GM12878 (cell line): ENCODE measurements around the gene STX16. TPM values are rescaled to one million over a fixed set of nuclear protein-coding genes. Genes with fewer than 3 reads are reported as not detected.

Experiments used
- ATAC-seq: fragments of 200-7000 bp; cut with Tn5 transposase; 3 replicates; pipeline ENCODE4 v1.9.1; 2020; ENCODE audit warnings: mild to moderate bottlenecking, moderate library complexity
- BruUV-seq: library from RNA; stranded (reverse); fragments of 400-500 nt; replicated peaks from 2 replicates; lab custom pipeline; 2021; lab: Mats Ljungman, UMichigan
- CTCF ChIA-PET: fragments of 300-600 bp; sonication (Branson Sonifier 250); formaldehyde crosslinking; extraction: SDS; loops from one replicate; lab custom pipeline; 2021; ENCODE audit warnings: inconsistent platforms; lab: Yijun Ruan, JAX
- POLR2A ChIA-PET: fragments of 350-600 bp; formaldehyde crosslinking; extraction: SDS; loops from one replicate; lab custom pipeline; 2021; ENCODE audit warnings: inconsistent platforms; lab: Charles Lee
- RAD21 ChIA-PET: fragments of 300-600 bp; sonication (Branson Sonifier 250); formaldehyde crosslinking; loops from one replicate; lab custom pipeline; 2023; ENCODE audit warnings: antibody characterized with exemption; ENCODE audit not compliant: unreplicated experiment; lab: Charles Lee
- SMC1A ChIA-PET: fragments of 300-600 bp; sonication (Branson Sonifier 250); formaldehyde crosslinking; loops from one replicate; lab custom pipeline; 2023; ENCODE audit not compliant: unreplicated experiment, uncharacterized antibody; lab: Charles Lee
- DNase-seq: peaks from one replicate; pipeline ENCODE4 v3.0.0-alpha.2; 2011; ENCODE audit warnings: low read depth, low spot score
- FAIRE-seq: peaks from 3 replicates; lab custom pipeline; 2011; peaks lifted over from hg19 to GRCh38; lab: Jason Lieb, UNC
- H2AFZ ChIP-seq: 2 replicates; pipeline ENCODE4 v1.6.0; 2011; ENCODE audit warnings: low read depth, low read length, control low read depth; ENCODE audit not compliant: control insufficient read depth
- H3K27ac ChIP-seq: 2 replicates; pipeline ENCODE4 v1.5.1; 2011; ENCODE audit warnings: control low read depth; ENCODE audit not compliant: control insufficient read depth, insufficient read depth
- H3K27me3 ChIP-seq, 2 experiments: replicated peaks in 1 of 2; 2 replicates each; pipeline versions ENCODE4 v1.6.0 to v1.6.1; 2011; ENCODE audit warnings: low read length in 1 of 2; ENCODE audit not compliant: control insufficient read depth in 2 of 2, insufficient read depth in 2 of 2
- H3K36me3 ChIP-seq, 2 experiments: 2 replicates each; pipeline ENCODE4 v1.5.1; 2011; ENCODE audit warnings: low read length in 1 of 2; ENCODE audit not compliant: control insufficient read depth in 2 of 2, insufficient read depth in 2 of 2
- H3K4me1 ChIP-seq: 2 replicates; pipeline ENCODE4 v1.6.1; 2011; ENCODE audit warnings: mild to moderate bottlenecking, low read length, moderate library complexity, mixed read lengths; ENCODE audit not compliant: control insufficient read depth, insufficient read depth
- H3K4me2 ChIP-seq: 2 replicates; pipeline ENCODE4 v1.6.0; 2011; ENCODE audit warnings: control low read depth; ENCODE audit not compliant: control insufficient read depth, insufficient read depth
- H3K4me3 ChIP-seq: fragments of 200-600 bp; sonication (generic); 2 replicates; pipeline ENCODE4 v1.5.1; 2016
- H3K79me2 ChIP-seq: 2 replicates; pipeline ENCODE4 v1.6.0; 2011; ENCODE audit warnings: low read length; ENCODE audit not compliant: control insufficient read depth, insufficient read depth
- H3K9ac ChIP-seq: 2 replicates; pipeline ENCODE4 v1.8.0; 2011; ENCODE audit warnings: low read length, control low read depth, mixed read lengths; ENCODE audit not compliant: control insufficient read depth, insufficient read depth
- H3K9me3 ChIP-seq: replicated peaks from 3 replicates; pipeline ENCODE4 v1.5.1; 2011; ENCODE audit warnings: mild to moderate bottlenecking, low read length; ENCODE audit not compliant: control insufficient read depth, insufficient read depth
- H4K20me1 ChIP-seq: 2 replicates; pipeline ENCODE4 v1.6.0; 2011; ENCODE audit not compliant: control insufficient read depth, insufficient read depth
- ASH2L ChIP-seq: fragments of 300-600, 200-600 bp; sonication (generic); IDR thresholded peaks from 2 replicates; pipeline ENCODE4 v1.6.1; 2017; ENCODE audit warnings: low read depth, mild to moderate bottlenecking, borderline replicate concordance
- ATF7 ChIP-seq: fragments of 450-650 bp; IDR thresholded peaks from 2 replicates; pipeline ENCODE4 v1.6.1; 2016; ENCODE audit warnings: low read depth, mild to moderate bottlenecking
- CEBPB ChIP-seq, 2 experiments: fragments of 150-350 bp in 1 of 2; IDR thresholded peaks; 2 replicates each; pipeline ENCODE4 v1.6.1; 2012 to 2014; ENCODE audit warnings: low read depth in 2 of 2, low read length in 2 of 2, borderline replicate concordance in 1 of 2, inconsistent platforms in 1 of 2
- EGR1 ChIP-seq, 2 experiments: IDR thresholded peaks; 1 replicate in 1 of 2; 2 replicates in 1 of 2; pipeline ENCODE4 v1.6.1; 2011 to 2012; ENCODE audit warnings: low read depth in 2 of 2, low read length in 2 of 2, borderline replicate concordance in 1 of 2, mild to moderate bottlenecking in 1 of 2, moderate library complexity in 1 of 2
- IRF4 ChIP-seq: IDR thresholded peaks from 2 replicates; pipeline ENCODE4 v1.6.1; 2011; ENCODE audit warnings: low read depth, low read length
- LARP7 ChIP-seq: fragments of 450-650 bp; IDR thresholded peaks from 2 replicates; pipeline ENCODE4 v1.6.1; 2017; ENCODE audit warnings: mild to moderate bottlenecking
- MEF2A ChIP-seq: IDR thresholded peaks from 2 replicates; pipeline ENCODE4 v1.6.1; 2011; ENCODE audit warnings: low read depth, mild to moderate bottlenecking, low read length, moderate library complexity; ENCODE audit not compliant: insufficient read depth
- NBN ChIP-seq: fragments of 450-650 bp; IDR thresholded peaks from 2 replicates; pipeline ENCODE4 v1.6.1; 2016
- POU2F2 ChIP-seq: IDR thresholded peaks from 3 replicates; pipeline ENCODE4 v1.6.1; 2011; ENCODE audit warnings: low read depth, mild to moderate bottlenecking, low read length, borderline replicate concordance
- RBBP5 ChIP-seq: fragments of 200-600 bp; sonication (generic); conservative IDR thresholded peaks from 2 replicates; pipeline ENCODE4 v1.6.1; 2016
- TCF12 ChIP-seq: IDR thresholded peaks from 2 replicates; pipeline ENCODE4 v1.6.1; 2011; ENCODE audit warnings: low read depth, mild to moderate bottlenecking, low read length
- TCF3 ChIP-seq: IDR thresholded peaks from 2 replicates; pipeline ENCODE4 v1.6.1; 2012; ENCODE audit warnings: low read depth, mild to moderate bottlenecking, low read length, borderline replicate concordance; ENCODE audit not compliant: insufficient read depth
- ZNF207 ChIP-seq: fragments of 450-650 bp; IDR thresholded peaks from 2 replicates; pipeline ENCODE4 v1.6.1; 2014; ENCODE audit warnings: antibody characterized with exemption, mild to moderate bottlenecking, borderline replicate concordance
- ZNF24 ChIP-seq: fragments of 450-650 bp; IDR thresholded peaks from 2 replicates; pipeline ENCODE4 v1.6.1; 2017; ENCODE audit warnings: antibody characterized with exemption, mild to moderate bottlenecking
- WGBS: methylation state at CpG from one replicate; pipeline ENCODE4 v1.1.6; 2016; ENCODE audit warnings: low lambda C conversion rate; ENCODE audit not compliant: insufficient replicate concordance, insufficient coverage; ENCODE audit errors: missing lambda C conversion rate; 5-methylcytosine and 5-hydroxymethylcytosine counted together
- in situ Hi-C: fragments of 300-500 bp; cut with MboI; formaldehyde crosslinking; loops from 9 replicates; pipeline ENCODE4 v1.14.3; 2018; ENCODE audit warnings: mixed read lengths
- intact Hi-C: fragments of 100-400 bp; cut with micrococcal nuclease; formaldehyde crosslinking; loops from one replicate; pipeline ENCODE4 v1.14.2; 2022; ENCODE audit not compliant: unreplicated experiment
- polyA plus RNA-seq, 11 experiments: library from polyadenylated mRNA; depleted of rRNA in 4 of 11; unstranded in 6 of 11; stranded (reverse) in 5 of 11; fragments of >200 nt; fragmentation: Nextera tagmentation in 4 of 11; fragmentation: Illumina TruSeq in 1 of 11; extraction: Ambion mirVana in 4 of 11; extraction: Trizol in 1 of 11; gene quantifications; 1 replicate in 1 of 11; 2 replicates in 10 of 11; pipeline versions ENCODE4 v1.2.1 to v1.2.3, GENCODE V29; 2011 to 2016; ENCODE audit warnings: inconsistent platforms in 2 of 11, missing spikeins in 2 of 11, low read depth in 1 of 11
- total RNA-seq, 4 experiments: library from RNA; depleted of rRNA in 3 of 4; stranded (reverse); fragments of >200 nt in 3 of 4; fragmentation: Illumina TruSeq in 1 of 4; extraction: Trizol in 1 of 4; gene quantifications; 2 replicates each; pipeline versions ENCODE4 v1.2.1 to v1.2.3, GENCODE V29; 2013 to 2021
- TF ChIP-seq, protein P1 (sequence below): fragments of 450-650 bp; IDR thresholded peaks from 2 replicates; pipeline ENCODE4 v1.6.1; 2016; ENCODE audit warnings: mild to moderate bottlenecking, moderate library complexity, borderline replicate concordance
- TF ChIP-seq, protein P2 (sequence below): IDR thresholded peaks from 2 replicates; pipeline ENCODE4 v1.6.1; 2012; ENCODE audit warnings: low read depth, low read length, improper control_type of control experiment
- TF ChIP-seq, protein P3 (sequence below): fragments of 450-650 bp; formaldehyde crosslinking; IDR thresholded peaks from 2 replicates; pipeline ENCODE4 v1.5.0; 2022; ENCODE audit warnings: mild to moderate bottlenecking, missing genetic modification characterization

STX16 gene
- total and polyA plus RNA-seq, 10 of the 15 experiments (the other 5 are each of a cell fraction or from before 2014, with no cell fraction given), result 6.3 to 68.4 (median 35.8) TPM

DNA sequence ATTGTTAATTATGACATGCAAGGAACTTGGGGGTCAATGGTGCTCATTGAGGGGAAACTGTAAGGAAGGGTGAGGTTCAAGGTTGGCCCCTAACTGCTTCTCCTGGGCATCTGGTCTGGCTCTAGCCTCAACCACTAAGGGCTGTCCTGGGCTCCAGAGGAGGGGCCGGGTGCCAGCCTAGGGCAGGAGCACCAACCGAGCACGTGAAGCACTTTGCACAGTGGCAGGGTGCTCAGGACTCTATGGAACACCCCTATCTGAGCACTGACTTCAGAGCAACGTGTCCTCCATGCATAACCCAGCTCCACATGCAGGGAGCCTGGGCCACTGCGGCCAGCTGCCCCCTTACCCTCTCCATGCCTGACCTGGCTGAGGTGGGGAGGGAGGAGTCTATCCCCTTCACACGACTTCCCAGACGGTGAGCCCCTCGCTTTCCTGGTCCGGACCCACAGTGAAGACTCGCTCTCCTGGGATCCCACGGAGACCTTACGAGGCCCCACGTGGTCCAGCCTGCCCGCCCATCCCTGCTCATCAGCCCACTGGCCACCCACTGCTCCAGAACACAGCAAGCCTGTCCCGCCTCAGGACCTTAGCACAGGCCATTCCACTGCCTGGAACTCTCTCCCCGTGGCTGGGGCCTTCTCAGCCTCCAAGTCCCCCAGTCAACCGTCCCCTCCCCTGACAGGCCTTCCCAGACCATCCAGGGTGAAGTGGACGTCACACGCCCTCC lies 40.8 kb upstream of the STX16 start:
- no TSS peak for BruUV-seq
- Histone ChIP-seq H3K9me3 (no peaks in the 10 kb centered on the region), H3K4me2 (no peak overlapping the region), H3K4me3 (no peak overlapping the region), H3K27ac (no peak overlapping the region), H3K9ac (no peak overlapping the region), H3K27me3 (peaks cover 0 to 4% of the 10 kb centered on the region in 2 experiments), H3K79me2 (no peaks in the 10 kb centered on the region), H3K4me1 (no peaks in the 10 kb centered on the region), H2AFZ (no peak overlapping the region)
- ChIA-PET SMC1A (no interaction called here), POLR2A (no interaction called here), RAD21 (no interaction called here)
- FAIRE-seq, result no peak
- 25% methylated on average over 14 of the region's 19 CpGs for WGBS
- no peak for ATAC-seq
- intact Hi-C loops, result no loop called here
- DNase-seq, result no peak
- TF ChIP-seq TCF3, result no peak
- TF ChIP-seq RBBP5, result no peak
- TF ChIP-seq ZNF24, result no peak
- TF ChIP-seq ATF7, result no peak
- TF ChIP-seq, protein P1, sequence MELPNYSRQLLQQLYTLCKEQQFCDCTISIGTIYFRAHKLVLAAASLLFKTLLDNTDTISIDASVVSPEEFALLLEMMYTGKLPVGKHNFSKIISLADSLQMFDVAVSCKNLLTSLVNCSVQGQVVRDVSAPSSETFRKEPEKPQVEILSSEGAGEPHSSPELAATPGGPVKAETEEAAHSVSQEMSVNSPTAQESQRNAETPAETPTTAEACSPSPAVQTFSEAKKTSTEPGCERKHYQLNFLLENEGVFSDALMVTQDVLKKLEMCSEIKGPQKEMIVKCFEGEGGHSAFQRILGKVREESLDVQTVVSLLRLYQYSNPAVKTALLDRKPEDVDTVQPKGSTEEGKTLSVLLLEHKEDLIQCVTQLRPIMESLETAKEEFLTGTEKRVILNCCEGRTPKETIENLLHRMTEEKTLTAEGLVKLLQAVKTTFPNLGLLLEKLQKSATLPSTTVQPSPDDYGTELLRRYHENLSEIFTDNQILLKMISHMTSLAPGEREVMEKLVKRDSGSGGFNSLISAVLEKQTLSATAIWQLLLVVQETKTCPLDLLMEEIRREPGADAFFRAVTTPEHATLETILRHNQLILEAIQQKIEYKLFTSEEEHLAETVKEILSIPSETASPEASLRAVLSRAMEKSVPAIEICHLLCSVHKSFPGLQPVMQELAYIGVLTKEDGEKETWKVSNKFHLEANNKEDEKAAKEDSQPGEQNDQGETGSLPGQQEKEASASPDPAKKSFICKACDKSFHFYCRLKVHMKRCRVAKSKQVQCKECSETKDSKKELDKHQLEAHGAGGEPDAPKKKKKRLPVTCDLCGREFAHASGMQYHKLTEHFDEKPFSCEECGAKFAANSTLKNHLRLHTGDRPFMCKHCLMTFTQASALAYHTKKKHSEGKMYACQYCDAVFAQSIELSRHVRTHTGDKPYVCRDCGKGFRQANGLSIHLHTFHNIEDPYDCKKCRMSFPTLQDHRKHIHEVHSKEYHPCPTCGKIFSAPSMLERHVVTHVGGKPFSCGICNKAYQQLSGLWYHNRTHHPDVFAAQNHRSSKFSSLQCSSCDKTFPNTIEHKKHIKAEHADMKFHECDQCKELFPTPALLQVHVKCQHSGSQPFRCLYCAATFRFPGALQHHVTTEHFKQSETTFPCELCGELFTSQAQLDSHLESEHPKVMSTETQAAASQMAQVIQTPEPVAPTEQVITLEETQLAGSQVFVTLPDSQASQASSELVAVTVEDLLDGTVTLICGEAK, result no peak
- TF ChIP-seq MEF2A, result no peak
- no peak for TF ChIP-seq ZNF207
- no peak for TF ChIP-seq ASH2L
- TF ChIP-seq LARP7, result no peak
- TF ChIP-seq NBN, result no peak
- TF ChIP-seq, protein P2, sequence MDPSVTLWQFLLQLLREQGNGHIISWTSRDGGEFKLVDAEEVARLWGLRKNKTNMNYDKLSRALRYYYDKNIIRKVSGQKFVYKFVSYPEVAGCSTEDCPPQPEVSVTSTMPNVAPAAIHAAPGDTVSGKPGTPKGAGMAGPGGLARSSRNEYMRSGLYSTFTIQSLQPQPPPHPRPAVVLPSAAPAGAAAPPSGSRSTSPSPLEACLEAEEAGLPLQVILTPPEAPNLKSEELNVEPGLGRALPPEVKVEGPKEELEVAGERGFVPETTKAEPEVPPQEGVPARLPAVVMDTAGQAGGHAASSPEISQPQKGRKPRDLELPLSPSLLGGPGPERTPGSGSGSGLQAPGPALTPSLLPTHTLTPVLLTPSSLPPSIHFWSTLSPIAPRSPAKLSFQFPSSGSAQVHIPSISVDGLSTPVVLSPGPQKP, result no peak
- TF ChIP-seq EGR1 (IDR thresholded peaks at IDR 0.05; ENCODE audit: borderline replicate concordance in 1 of 2, low read depth in 2 of 2, low read length in 2 of 2), result no peak
- TF ChIP-seq, protein P3, sequence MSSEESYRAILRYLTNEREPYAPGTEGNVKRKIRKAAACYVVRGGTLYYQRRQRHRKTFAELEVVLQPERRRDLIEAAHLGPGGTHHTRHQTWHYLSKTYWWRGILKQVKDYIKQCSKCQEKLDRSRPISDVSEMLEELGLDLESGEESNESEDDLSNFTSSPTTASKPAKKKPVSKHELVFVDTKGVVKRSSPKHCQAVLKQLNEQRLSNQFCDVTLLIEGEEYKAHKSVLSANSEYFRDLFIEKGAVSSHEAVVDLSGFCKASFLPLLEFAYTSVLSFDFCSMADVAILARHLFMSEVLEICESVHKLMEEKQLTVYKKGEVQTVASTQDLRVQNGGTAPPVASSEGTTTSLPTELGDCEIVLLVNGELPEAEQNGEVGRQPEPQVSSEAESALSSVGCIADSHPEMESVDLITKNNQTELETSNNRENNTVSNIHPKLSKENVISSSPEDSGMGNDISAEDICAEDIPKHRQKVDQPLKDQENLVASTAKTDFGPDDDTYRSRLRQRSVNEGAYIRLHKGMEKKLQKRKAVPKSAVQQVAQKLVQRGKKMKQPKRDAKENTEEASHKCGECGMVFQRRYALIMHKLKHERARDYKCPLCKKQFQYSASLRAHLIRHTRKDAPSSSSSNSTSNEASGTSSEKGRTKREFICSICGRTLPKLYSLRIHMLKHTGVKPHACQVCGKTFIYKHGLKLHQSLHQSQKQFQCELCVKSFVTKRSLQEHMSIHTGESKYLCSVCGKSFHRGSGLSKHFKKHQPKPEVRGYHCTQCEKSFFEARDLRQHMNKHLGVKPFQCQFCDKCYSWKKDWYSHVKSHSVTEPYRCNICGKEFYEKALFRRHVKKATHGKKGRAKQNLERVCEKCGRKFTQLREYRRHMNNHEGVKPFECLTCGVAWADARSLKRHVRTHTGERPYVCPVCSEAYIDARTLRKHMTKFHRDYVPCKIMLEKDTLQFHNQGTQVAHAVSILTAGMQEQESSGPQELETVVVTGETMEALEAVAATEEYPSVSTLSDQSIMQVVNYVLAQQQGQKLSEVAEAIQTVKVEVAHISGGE (CRISPR knock-in tag), result no peak
- TF ChIP-seq IRF4, result no peak
- no peak for TF ChIP-seq TCF12
- no peak for TF ChIP-seq CEBPB (IDR thresholded peaks at IDR 0.05; ENCODE audit: borderline replicate concordance in 1 of 2, low read depth in 2 of 2, low read length in 2 of 2)
- no peak for TF ChIP-seq POU2F2
- TF ChIP-seq, all 136 proteins: peak for 0
- CTCF ChIA-PET, result no interaction called here
- Histone ChIP-seq H4K20me1 (no peaks in the 10 kb centered on the region), H3K36me3 (no peaks in the 10 kb centered on the region)
- in situ Hi-C loops, result no loop called here
